ENCODE results near the gene CITED1. TPM values are rescaled to one million over a fixed set of nuclear protein-coding genes. Genes with fewer than 3 reads are reported as not detected.

The CITED1 gene
- total RNA-seq, 2 donors from 2014 or later = 3.7 TPM; not detected in 1

DNA sequence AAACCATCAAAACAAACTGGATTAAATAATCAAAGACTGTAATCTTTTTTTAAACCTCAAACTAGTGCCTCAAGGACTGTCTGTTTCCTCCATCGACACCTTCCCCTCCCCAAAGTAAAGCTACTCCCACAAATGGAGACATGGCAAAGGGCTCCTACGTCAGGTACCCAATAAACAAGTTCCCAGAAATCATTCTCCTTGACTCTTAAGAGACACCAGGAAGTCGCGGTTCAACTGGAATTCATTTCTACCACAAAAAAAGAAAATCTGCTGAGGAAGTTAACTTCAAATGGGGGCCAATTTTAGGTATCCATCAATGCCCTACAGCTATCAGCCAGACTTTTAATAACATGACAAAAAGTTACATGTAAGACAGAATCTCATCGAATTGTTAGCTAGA is 31.2 kb downstream of the CITED1 start:
- TF ChIP-seq, protein P1, sequence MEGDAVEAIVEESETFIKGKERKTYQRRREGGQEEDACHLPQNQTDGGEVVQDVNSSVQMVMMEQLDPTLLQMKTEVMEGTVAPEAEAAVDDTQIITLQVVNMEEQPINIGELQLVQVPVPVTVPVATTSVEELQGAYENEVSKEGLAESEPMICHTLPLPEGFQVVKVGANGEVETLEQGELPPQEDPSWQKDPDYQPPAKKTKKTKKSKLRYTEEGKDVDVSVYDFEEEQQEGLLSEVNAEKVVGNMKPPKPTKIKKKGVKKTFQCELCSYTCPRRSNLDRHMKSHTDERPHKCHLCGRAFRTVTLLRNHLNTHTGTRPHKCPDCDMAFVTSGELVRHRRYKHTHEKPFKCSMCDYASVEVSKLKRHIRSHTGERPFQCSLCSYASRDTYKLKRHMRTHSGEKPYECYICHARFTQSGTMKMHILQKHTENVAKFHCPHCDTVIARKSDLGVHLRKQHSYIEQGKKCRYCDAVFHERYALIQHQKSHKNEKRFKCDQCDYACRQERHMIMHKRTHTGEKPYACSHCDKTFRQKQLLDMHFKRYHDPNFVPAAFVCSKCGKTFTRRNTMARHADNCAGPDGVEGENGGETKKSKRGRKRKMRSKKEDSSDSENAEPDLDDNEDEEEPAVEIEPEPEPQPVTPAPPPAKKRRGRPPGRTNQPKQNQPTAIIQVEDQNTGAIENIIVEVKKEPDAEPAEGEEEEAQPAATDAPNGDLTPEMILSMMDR (IDR thresholded peaks at IDR 0.05) = no peak
- Histone ChIP-seq H3K27me3 (replicated peaks; ENCODE audit: insufficient read depth) (no peaks in the 10 kb centered on the region), H3K27ac (no peak overlapping the region), H3K9me3 (no peaks in the 10 kb centered on the region), H3K4me3 (no peak overlapping the region), H3K36me3 (peaks cover 20% of the 10 kb centered on the region), H3K4me1 (ENCODE audit: control insufficient read depth in 1 of 2, low read depth in 2 of 2) (peaks cover 0 to 5% of the 10 kb centered on the region in 2 donors)
- DNase-seq (ENCODE audit: low spot score) (no peak), ATAC-seq (ENCODE audit: insufficient number of reproducible peaks, low FRiP score, low read depth) (no peak)

DNA sequence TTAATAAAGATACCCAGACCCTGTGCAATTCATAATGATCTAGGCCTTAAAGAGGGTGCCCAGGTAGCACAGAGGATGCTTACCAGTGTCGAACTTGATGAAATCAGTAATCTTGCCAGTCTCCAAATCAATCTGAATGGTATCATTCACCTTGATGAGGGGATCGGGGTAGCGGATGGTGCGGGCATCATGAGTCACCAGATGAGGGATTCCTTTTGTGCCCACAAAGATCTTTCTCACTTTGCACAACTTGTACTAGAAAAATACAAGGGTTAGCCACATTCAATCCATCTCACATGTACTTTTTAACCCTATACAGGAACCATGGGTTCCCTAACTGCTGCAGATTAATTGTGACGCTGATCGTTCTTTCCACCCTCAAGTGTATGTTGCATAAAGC is 32.0 kb downstream of the CITED1 start:
- ATAC-seq (ENCODE audit: insufficient number of reproducible peaks, low FRiP score, low read depth) (no peak), DNase-seq (ENCODE audit: low spot score) (no peak)
- H3K27ac ChIP-seq = no peak overlapping the region
- H3K9me3 ChIP-seq = no peaks in the 10 kb centered on the region
- peaks cover 20% of the 10 kb centered on the region for H3K36me3 ChIP-seq
- no peak overlapping the region for H3K4me3 ChIP-seq
- peaks cover 0 to 5% of the 10 kb centered on the region in 2 donors for H3K4me1 ChIP-seq (ENCODE audit: control insufficient read depth in 1 of 2, low read depth in 2 of 2)
- H3K27me3 ChIP-seq (replicated peaks; ENCODE audit: insufficient read depth) = no peaks in the 10 kb centered on the region
- TF ChIP-seq, protein P1 (IDR thresholded peaks at IDR 0.05) = no peak

DNA sequence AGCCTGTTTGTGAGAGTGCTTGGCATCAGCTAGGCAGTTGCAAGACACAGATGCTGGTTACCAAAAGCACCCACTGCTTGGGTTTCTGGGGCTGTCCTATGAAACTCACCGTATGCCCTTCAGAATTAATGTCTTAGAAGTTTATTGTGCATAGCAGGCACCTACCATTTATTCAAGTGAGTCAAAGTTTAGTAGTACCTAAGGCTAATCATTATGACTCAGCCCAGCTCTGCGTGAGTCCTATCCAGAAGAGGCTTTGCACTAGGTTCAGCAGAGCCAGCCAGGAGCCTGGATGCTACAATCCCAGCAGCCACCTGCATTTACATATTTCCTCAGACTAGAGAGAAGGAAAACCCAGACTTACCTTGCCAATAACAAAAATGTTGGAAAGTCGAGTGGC is 32.8 kb downstream of the CITED1 start:
- TF ChIP-seq, protein P1 (IDR thresholded peaks at IDR 0.05) = no peak
- Histone ChIP-seq H3K27me3 (replicated peaks; ENCODE audit: insufficient read depth) (no peaks in the 10 kb centered on the region), H3K9me3 (no peaks in the 10 kb centered on the region), H3K4me3 (no peak overlapping the region), H3K4me1 (ENCODE audit: control insufficient read depth in 1 of 2, low read depth in 2 of 2) (peaks cover 0 to 5% of the 10 kb centered on the region in 2 donors), H3K36me3 (peaks cover 20% of the 10 kb centered on the region), H3K27ac (no peak overlapping the region)
- no peak for ATAC-seq (ENCODE audit: insufficient number of reproducible peaks, low FRiP score, low read depth)
- DNase-seq (ENCODE audit: low spot score) = no peak

DNA sequence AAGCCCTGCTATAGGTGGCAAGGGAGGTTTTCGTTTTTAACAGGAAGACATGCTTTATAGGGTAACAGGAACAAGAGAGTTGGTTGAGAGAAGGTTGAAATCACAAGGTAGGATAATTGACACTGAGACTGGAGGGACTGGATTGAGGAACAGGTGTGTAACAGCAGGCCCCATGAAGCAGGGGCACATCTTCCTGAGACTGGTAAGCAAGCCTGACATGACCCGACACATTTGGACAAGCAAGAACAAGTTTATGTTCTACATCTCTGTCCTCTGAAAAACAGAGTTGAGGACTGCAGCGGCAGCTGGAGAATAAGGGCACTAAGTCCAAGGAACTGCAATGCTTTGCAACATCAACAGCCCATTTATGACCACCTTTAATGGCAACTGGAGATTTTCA is 33.9 kb downstream of the CITED1 start:
- ATAC-seq (ENCODE audit: insufficient number of reproducible peaks, low FRiP score, low read depth) (no peak), DNase-seq (ENCODE audit: low spot score) (no peak)
- Histone ChIP-seq H3K4me1 (ENCODE audit: control insufficient read depth in 1 of 2, low read depth in 2 of 2) (peaks cover 0 to 5% of the 10 kb centered on the region in 2 donors), H3K36me3 (peaks cover 20% of the 10 kb centered on the region), H3K9me3 (no peaks in the 10 kb centered on the region), H3K27ac (no peak overlapping the region), H3K27me3 (replicated peaks; ENCODE audit: insufficient read depth) (no peaks in the 10 kb centered on the region), H3K4me3 (no peak overlapping the region)
- TF ChIP-seq, protein P1 (IDR thresholded peaks at IDR 0.05) = no peak

DNA sequence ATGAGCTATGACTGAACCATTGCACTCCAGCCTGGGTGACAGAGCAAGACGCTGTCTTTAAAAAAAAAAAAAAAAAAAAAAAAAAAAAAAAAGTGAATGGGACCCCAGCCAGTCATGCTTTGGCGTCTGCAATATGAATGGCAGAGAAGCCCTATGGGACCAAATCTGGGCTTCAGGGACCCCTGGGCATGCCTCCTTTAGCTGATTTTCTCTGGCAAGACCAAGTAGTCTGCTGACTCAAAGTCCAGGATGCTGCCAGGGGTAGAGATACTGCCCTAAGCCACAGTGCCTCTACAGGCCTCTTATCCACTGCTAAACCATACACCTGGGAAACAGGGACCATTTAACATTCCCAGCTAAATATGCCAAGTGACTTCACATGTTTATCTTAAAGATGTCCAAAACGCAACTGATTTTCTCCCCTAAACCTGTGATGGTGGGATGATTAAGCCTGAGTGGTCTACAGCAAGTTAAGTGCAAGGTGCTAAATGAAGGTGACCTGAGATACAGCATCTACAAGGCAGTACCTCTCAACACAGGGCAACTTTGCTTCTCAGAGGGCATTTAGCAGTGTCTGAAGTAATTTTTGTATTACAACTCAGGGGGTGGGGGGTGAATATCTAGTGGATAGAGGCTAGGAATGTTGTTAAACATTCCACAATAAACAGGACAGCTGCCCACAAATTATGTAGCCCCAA is 34.5 kb downstream of the CITED1 start:
- Histone ChIP-seq H3K4me1 (ENCODE audit: control insufficient read depth in 1 of 2, low read depth in 2 of 2) (peaks cover 0 to 5% of the 10 kb centered on the region in 2 donors), H3K27me3 (replicated peaks; ENCODE audit: insufficient read depth) (no peaks in the 10 kb centered on the region), H3K27ac (peak overlapping the region in 1 of 2 donors; percentile 61), H3K9me3 (no peaks in the 10 kb centered on the region), H3K36me3 (peaks cover 20% of the 10 kb centered on the region), H3K4me3 (no peak overlapping the region)
- ATAC-seq (ENCODE audit: insufficient number of reproducible peaks, low FRiP score, low read depth) (no peak), DNase-seq (ENCODE audit: low spot score) (no peak)
- TF ChIP-seq, protein P1 (IDR thresholded peaks at IDR 0.05) = no peak
